SK-N-SH (cell line): ENCODE measurements around the gene USP32. TPM values are rescaled to one million over a fixed set of nuclear protein-coding genes. Genes with fewer than 3 reads are reported as not detected.
A peak's percentile ranks its signal among the peaks of the same experiment; 100 is the strongest.

Source experiments
- CTCF ChIA-PET: fragments of 300-600, 350-600 bp; formaldehyde crosslinking; extraction: SDS; loops from one replicate; lab custom pipeline; 2021; lab: Yijun Ruan, JAX
- POLR2A ChIA-PET: fragments of 350-600 bp; sonication (Branson Sonifier 250); formaldehyde crosslinking; extraction: SDS; loops from one replicate; lab custom pipeline; 2020; ENCODE audit warnings: antibody characterized with exemption, inconsistent platforms; lab: Yijun Ruan, JAX
- DNase-seq: peaks from one replicate; pipeline ENCODE4 v3.0.0; 2012
- H2AFZ ChIP-seq: fragments of 200-600 bp; sonication (generic); 2 replicates; pipeline ENCODE4 v1.8.1; 2016; ENCODE audit warnings: antibody characterized with exemption, mild to moderate bottlenecking, low read depth
- H3F3A ChIP-seq: fragments of 200-600 bp; sonication (generic); replicated peaks from 2 replicates; pipeline ENCODE3; 2016; ENCODE audit warnings: antibody characterized with exemption, mild to moderate bottlenecking; ENCODE audit not compliant: insufficient read depth
- H3K27ac ChIP-seq, 2 experiments: fragments of 200-500 bp in 1 of 2; fragments of 200-600 bp in 1 of 2; sonication (Bioruptor generic) in 1 of 2; sonication (generic), shearing (Covaris generic) in 1 of 2; 2 replicates each; pipeline versions ENCODE4 v1.5.1 to v1.6.1; 2014 to 2016; ENCODE audit warnings: low read depth in 2 of 2, inconsistent platforms in 1 of 2, low read length in 1 of 2, mild to moderate bottlenecking in 1 of 2, mixed read lengths in 1 of 2
- H3K27me3 ChIP-seq: fragments of 200-600 bp; sonication (generic), shearing (Covaris generic); 2 replicates; pipeline ENCODE4 v1.6.1; 2016; ENCODE audit warnings: mixed run types; ENCODE audit not compliant: insufficient read depth
- H3K36me3 ChIP-seq, 2 experiments: fragments of 200-500 bp in 1 of 2; fragments of 200-600 bp in 1 of 2; sonication (Bioruptor generic) in 1 of 2; sonication (generic) in 1 of 2; replicated peaks in 1 of 2; 2 replicates each; pipeline versions ENCODE3 to v1.5.1; 2014 to 2016; ENCODE audit warnings: low read length in 1 of 2, mild to moderate bottlenecking in 1 of 2; ENCODE audit not compliant: insufficient read depth in 2 of 2, control insufficient read depth in 1 of 2
- H3K4me1 ChIP-seq, 2 experiments: fragments of 200-500 bp in 1 of 2; fragments of 200-600 bp in 1 of 2; sonication (Bioruptor generic) in 1 of 2; sonication (generic), shearing (Covaris generic) in 1 of 2; 2 replicates each; pipeline versions ENCODE4 v1.5.1 to v1.6.1; 2014 to 2016; ENCODE audit warnings: low read depth in 1 of 2, low read length in 1 of 2, mixed run types in 1 of 2; ENCODE audit not compliant: insufficient read depth in 2 of 2, control insufficient read depth in 1 of 2
- H3K4me2 ChIP-seq: fragments of 200-600 bp; sonication (generic), shearing (Covaris generic); 2 replicates; pipeline ENCODE4 v1.6.1; 2017; ENCODE audit warnings: mixed run types
- H3K4me3 ChIP-seq, 2 experiments: fragments of 200-500 bp in 1 of 2; fragments of 200-600 bp in 1 of 2; sonication (Bioruptor generic) in 1 of 2; sonication (generic), shearing (Covaris generic) in 1 of 2; 2 replicates each; pipeline versions ENCODE4 v1.5.1 to v1.8.1; 2014 to 2016; ENCODE audit warnings: low read depth in 2 of 2, inconsistent platforms in 1 of 2, low read length in 1 of 2, mild to moderate bottlenecking in 1 of 2, mixed read lengths in 1 of 2, moderate library complexity in 1 of 2
- H3K79me2 ChIP-seq: fragments of 200-600 bp; sonication (generic); 2 replicates; pipeline ENCODE4 v1.8.1; 2017; ENCODE audit warnings: mild to moderate bottlenecking; ENCODE audit not compliant: insufficient read depth
- H3K9ac ChIP-seq: fragments of 200-600 bp; sonication (generic); 2 replicates; pipeline ENCODE4 v1.6.1; 2017; ENCODE audit warnings: mixed run types
- H3K9me2 ChIP-seq: fragments of 200-600 bp; sonication (generic); 2 replicates; pipeline ENCODE4 v1.6.1; 2017; ENCODE audit warnings: mixed run types
- H3K9me3 ChIP-seq: fragments of 200-600 bp; sonication (generic); 2 replicates; pipeline ENCODE4 v1.6.1; 2017; ENCODE audit warnings: mixed run types, mild to moderate bottlenecking, moderate library complexity
- H4K20me1 ChIP-seq: fragments of 200-600 bp; sonication (generic); 2 replicates; pipeline ENCODE4 v1.6.1; 2017; ENCODE audit warnings: mild to moderate bottlenecking, mixed run types; ENCODE audit not compliant: insufficient read depth
- CHD2 ChIP-seq: fragments of 150-350 bp; IDR thresholded peaks from 2 replicates; pipeline ENCODE4 v1.6.1; 2018; ENCODE audit warnings: low read length; ENCODE audit not compliant: partially characterized antibody
- ELF1 ChIP-seq: IDR thresholded peaks from 2 replicates; pipeline ENCODE4 v1.4.0; 2012
- EP300 ChIP-seq, 2 experiments: IDR thresholded peaks; 2 replicates each; pipeline versions ENCODE4 v1.4.0 to v1.6.1; 2012; ENCODE audit warnings: borderline replicate concordance in 1 of 2, low read depth in 1 of 2, low read length in 1 of 2
- FOXJ3 ChIP-seq: sonication (generic); formaldehyde crosslinking; IDR thresholded peaks from 2 replicates; pipeline ENCODE4 v1.5.1; 2020; ENCODE audit warnings: mild to moderate bottlenecking, missing genetic modification reagents
- FOXM1 ChIP-seq: IDR thresholded peaks from 2 replicates; pipeline ENCODE4 v1.4.0; 2012; ENCODE audit warnings: low read depth, mild to moderate bottlenecking
- GATA2 ChIP-seq: sonication (generic); formaldehyde crosslinking; IDR thresholded peaks from 2 replicates; pipeline ENCODE4 v1.5.0; 2020; ENCODE audit warnings: mild to moderate bottlenecking, missing genetic modification reagents
- IRF3 ChIP-seq: fragments of 150-350 bp; IDR thresholded peaks from 2 replicates; pipeline ENCODE4 v1.6.1; 2016; ENCODE audit warnings: mild to moderate bottlenecking, low read depth, low read length
- JUND ChIP-seq: IDR thresholded peaks from 2 replicates; pipeline ENCODE4 v1.4.0; 2012
- MAX ChIP-seq: IDR thresholded peaks from 2 replicates; pipeline ENCODE4 v1.4.0; 2012; ENCODE audit warnings: low read depth
- MEF2A ChIP-seq: IDR thresholded peaks from 2 replicates; pipeline ENCODE4 v1.4.0; 2012; ENCODE audit warnings: low read depth, borderline replicate concordance
- MXI1 ChIP-seq: IDR thresholded peaks from 2 replicates; pipeline ENCODE4 v1.6.1; 2012; ENCODE audit warnings: mild to moderate bottlenecking, low read depth, low read length, improper control_type of control experiment
- NFIC ChIP-seq: IDR thresholded peaks from 2 replicates; pipeline ENCODE4 v1.4.0; 2012; ENCODE audit warnings: borderline replicate concordance
- PBX3 ChIP-seq: IDR thresholded peaks from 2 replicates; pipeline ENCODE4; 2012
- RAD21 ChIP-seq: IDR thresholded peaks from 2 replicates; pipeline ENCODE4 v1.6.1; 2012; ENCODE audit warnings: mild to moderate bottlenecking, low read length
- REST ChIP-seq: IDR thresholded peaks from 2 replicates; pipeline ENCODE4 v1.6.1; 2012; ENCODE audit warnings: mild to moderate bottlenecking, low read depth, low read length, moderate library complexity
- RFX5 ChIP-seq: IDR thresholded peaks from 2 replicates; pipeline ENCODE4 v1.6.1; 2012; ENCODE audit warnings: mild to moderate bottlenecking, improper control_type of control experiment, low read length
- RXRA ChIP-seq: IDR thresholded peaks from 2 replicates; pipeline ENCODE4 v1.4.0; 2012; ENCODE audit warnings: low read depth, mild to moderate bottlenecking, borderline replicate concordance
- TAF1 ChIP-seq: IDR thresholded peaks from 2 replicates; pipeline ENCODE4 v1.6.1; 2012; ENCODE audit warnings: low read depth, mild to moderate bottlenecking, low read length, moderate library complexity, borderline replicate concordance
- TCF12 ChIP-seq: IDR thresholded peaks from 2 replicates; pipeline ENCODE4 v1.4.0; 2012
- USF1 ChIP-seq: IDR thresholded peaks from 2 replicates; pipeline ENCODE4 v1.4.0; 2012; ENCODE audit warnings: low read depth, borderline replicate concordance
- YY1 ChIP-seq: IDR thresholded peaks from 2 replicates; pipeline ENCODE4 v1.4.0; 2012; ENCODE audit warnings: low read depth, mild to moderate bottlenecking
- ZBTB33 ChIP-seq: IDR thresholded peaks from 2 replicates; pipeline ENCODE4 v1.4.0; 2012; ENCODE audit warnings: low read depth, borderline replicate concordance
- WGBS: methylation state at CpG from one replicate; pipeline ENCODE4 v1.1.6; 2017; ENCODE audit warnings: low lambda C conversion rate; 5-methylcytosine and 5-hydroxymethylcytosine counted together
- polyA plus RNA-seq, 3 experiments: library from polyadenylated mRNA; depleted of rRNA; stranded (reverse); fragments of >200 nt; gene quantifications; 2 replicates each; pipeline ENCODE4 v1.2.3, GENCODE V29; 2012

The USP32 gene
- polyA plus RNA-seq (2012; rRNA removed): 25.6 and 31.8 TPM in 2 replicates
- 28.9 and 29.8 TPM in 2 replicates for polyA plus RNA-seq (2012; cell fraction: cytosol; rRNA removed)
- 37.3 and 52.2 TPM in 2 replicates for polyA plus RNA-seq (2012; cell fraction: nucleus; rRNA removed)

- 1% methylated on average over 65 of the region's 68 CpGs for WGBS
- Histone ChIP-seq H3F3A (peaks cover 21% of the 10 kb centered on the region), H2AFZ (peak within 1 kb of the TSS; percentile 87), H3K9me3 (no peaks in the 10 kb centered on the region), H3K4me3 (peak within 1 kb of the TSS; percentile 65 to 86), H4K20me1 (peaks cover 28% of the 10 kb centered on the region), H3K4me1 (peaks cover 12 to 19% of the 10 kb centered on the region in 2 experiments), H3K36me3 (no peaks in the 10 kb centered on the region), H3K27me3 (no peaks in the 10 kb centered on the region), H3K27ac (peak within 1 kb of the TSS; percentile 98 to 99), H3K4me2 (peak within 1 kb of the TSS; percentile 89), H3K79me2 (peaks cover 45% of the 10 kb centered on the region), H3K9me2 (no peaks in the 10 kb centered on the region), H3K9ac (peak within 1 kb of the TSS; percentile 92)
- DNase-seq: peak; percentile 98
- POLR2A ChIA-PET: interaction anchor here (0.7 to 1.3 kb wide), 10 partner anchors 8 to 314 kb away, joined by 3 to 6 read pairs (median 3); partner anchors contain the start of genes HEATR6 and PPM1D
- CTCF ChIA-PET: interaction anchor here (0.6 to 2.6 kb wide), 12 partner anchors 9 to 249 kb away, joined by 3 to 13 read pairs (median 3); no protein-coding TSS in a partner anchor
- TF ChIP-seq REST: peak; percentile 18; the same call in 1 of the 2 replicates
- TF ChIP-seq ZBTB33: no peak
- peak; percentile 78 for TF ChIP-seq CHD2
- no peak for TF ChIP-seq FOXJ3
- TF ChIP-seq NFIC: no peak; the same call in 1 of the 2 replicates
- TF ChIP-seq IRF3: 0 out of 2 replicates have a peak, but pooled peaks have one; percentile 2
- peak; percentile 57 for TF ChIP-seq RFX5
- TF ChIP-seq USF1: peak; percentile 93
- peak; percentile 97 for TF ChIP-seq MXI1
- TF ChIP-seq EP300 (IDR thresholded peaks at IDR 0.05; ENCODE audit: borderline replicate concordance in 1 of 2, low read depth in 1 of 2, low read length in 1 of 2): peak in 1 of 2 experiments; percentile 33; a peak in 1 of 4 replicates
- TF ChIP-seq ELF1: peak; percentile 63
- peak; percentile 7; the same call in 1 of the 2 replicates for TF ChIP-seq RAD21
- peak; percentile 71; the same call in 1 of the 2 replicates for TF ChIP-seq YY1
- TF ChIP-seq TAF1: peak; percentile 89
- TF ChIP-seq MAX: peak; percentile 98
- TF ChIP-seq JUND: no peak; the same call in 1 of the 2 replicates
- peak; percentile 27; the same call in 1 of the 2 replicates for TF ChIP-seq GATA2 (CRISPR knock-in tag)
- peak; percentile 66; the same call in 1 of the 2 replicates for TF ChIP-seq FOXM1
- peak; percentile 41; the same call in 1 of the 2 replicates for TF ChIP-seq MEF2A
- TF ChIP-seq PBX3: peak; percentile 48
- peak; percentile 97 for TF ChIP-seq RXRA
- TF ChIP-seq TCF12: peak; percentile 78
These were observed at the start of gene USP32 for GRCh38 chr17:60392042-60392844. TSS of gene USP32 (minus strand) at chr17:60392133. CDS start at chr17:60391939, 194 bp downstream.
